OCI-LY7 (cell line): ENCODE measurements around the gene BACH2. TPM values are rescaled to one million over a fixed set of nuclear protein-coding genes. Genes with fewer than 3 reads are reported as not detected.
"Not testable (repeated sequence)": the region's sequence is repeated elsewhere in the genome, so short reads cannot be mapped to it uniquely, and the experiment has no call there.

Experiments used
- BruUV-seq: library from RNA; stranded (reverse); fragments of 400-500 nt; replicated peaks from 2 replicates; lab custom pipeline; 2021; lab: Mats Ljungman, UMichigan
- CTCF ChIA-PET: fragments of 300-600 bp; sonication (Branson Sonifier 250); formaldehyde crosslinking; loops from one replicate; lab custom pipeline; 2022; ENCODE audit warnings: antibody characterized with exemption; ENCODE audit not compliant: unreplicated experiment; lab: Charles Lee
- POLR2A ChIA-PET: fragments of 300-600 bp; sonication (Branson Sonifier 250); formaldehyde crosslinking; loops from one replicate; lab custom pipeline; 2022; ENCODE audit warnings: antibody characterized with exemption; lab: Charles Lee
- DNase-seq: peaks from one replicate; pipeline ENCODE4 v3.0.0-alpha.2; 2015; ENCODE audit warnings: low spot score
- H2AFZ ChIP-seq: fragments of 200-600 bp; sonication (generic), shearing (Covaris generic); 2 replicates; pipeline ENCODE4 v1.6.1; 2014; ENCODE audit warnings: mild to moderate bottlenecking, antibody characterized with exemption, low read length, moderate library complexity
- H3K27ac ChIP-seq: fragments of 200-600 bp; sonication (generic); 2 replicates; pipeline ENCODE4 v1.5.1; 2014; ENCODE audit warnings: mixed run types, low read depth, mild to moderate bottlenecking, moderate library complexity, low read length, inconsistent platforms; ENCODE audit not compliant: poor library complexity, severe bottlenecking
- H3K36me3 ChIP-seq: fragments of 200-600 bp; sonication (generic); 2 replicates; pipeline ENCODE4 v1.6.1; 2014; ENCODE audit warnings: mild to moderate bottlenecking, antibody characterized with exemption, low read length, moderate library complexity, mixed read lengths; ENCODE audit not compliant: insufficient read depth
- H3K4me1 ChIP-seq: fragments of 200-600 bp; sonication (generic); 2 replicates; pipeline ENCODE4 v1.5.1; 2014; ENCODE audit warnings: mild to moderate bottlenecking, low read length; ENCODE audit not compliant: insufficient read depth, poor library complexity, severe bottlenecking
- H3K4me2 ChIP-seq: fragments of 200-600 bp; sonication (generic); 2 replicates; pipeline ENCODE4 v1.6.1; 2014; ENCODE audit warnings: mild to moderate bottlenecking, low read length
- H3K4me3 ChIP-seq: fragments of 200-600 bp; sonication (generic); 2 replicates; pipeline ENCODE4 v1.5.1; 2014; ENCODE audit warnings: mild to moderate bottlenecking, low read depth, low read length; ENCODE audit not compliant: poor library complexity, severe bottlenecking
- H3K79me2 ChIP-seq: fragments of 200-600 bp; sonication (generic); 2 replicates; pipeline ENCODE4 v1.6.1; 2016; ENCODE audit warnings: low read depth, mild to moderate bottlenecking, low read length, moderate library complexity, mixed read lengths; ENCODE audit not compliant: insufficient read depth
- H3K9me2 ChIP-seq: fragments of 200-600 bp; sonication (generic); 2 replicates; pipeline ENCODE4 v1.6.1; 2016; ENCODE audit warnings: mild to moderate bottlenecking, low read length, mixed read lengths; ENCODE audit not compliant: insufficient read depth
- H3K9me3 ChIP-seq: fragments of 200-600 bp; sonication (generic); 2 replicates; pipeline ENCODE4 v1.6.1; 2014; ENCODE audit warnings: mild to moderate bottlenecking, mixed run types, low read length, mixed read lengths
- H4K20me1 ChIP-seq: fragments of 200-600 bp; sonication (generic); 2 replicates; pipeline ENCODE4 v1.6.1; 2014; ENCODE audit warnings: mild to moderate bottlenecking, antibody characterized with exemption, low read length, moderate library complexity, mixed read lengths; ENCODE audit not compliant: insufficient read depth
- EZH2phosphoT487 ChIP-seq: fragments of 200-600 bp; sonication (generic); IDR thresholded peaks from 2 replicates; pipeline ENCODE4 v1.6.1; 2018; ENCODE audit warnings: low read depth, borderline replicate concordance, mild to moderate bottlenecking, mixed run types, antibody characterized with exemption, low read length, moderate library complexity, mixed read lengths
- intact Hi-C: fragments of 100-400 bp; cut with micrococcal nuclease; formaldehyde crosslinking; loops from one replicate; pipeline ENCODE4 v1.10.0; 2022; ENCODE audit not compliant: unreplicated experiment
- total RNA-seq, 2 experiments: library from RNA; depleted of rRNA in 1 of 2; stranded (reverse); fragments of >200 nt in 1 of 2; shearing (Covaris generic) in 1 of 2; gene quantifications; 2 replicates each; pipeline ENCODE4 v1.2.3, GENCODE V29; 2014 to 2022
- TF ChIP-seq, protein P1 (sequence below): fragments of 200-600 bp; sonication (generic); conservative IDR thresholded peaks from 2 replicates; pipeline ENCODE4 v1.5.1; 2014; ENCODE audit warnings: mild to moderate bottlenecking, antibody characterized with exemption, low read length, moderate library complexity, mixed read lengths

Gene BACH2
- total RNA-seq, 2 experiments from 2014 or later: 92.0 to 163 TPM

- ChIA-PET CTCF (no interaction called here), POLR2A (interaction anchor here (0.6 to 1.0 kb wide), 2 partner anchors 8 to 716 kb away, joined by 3 to 5 read pairs; no protein-coding TSS in a partner anchor)
- Histone ChIP-seq H3K79me2 (no peaks in the 10 kb centered on the region), H3K4me2 (no peak overlapping the region), H4K20me1 (no peaks in the 10 kb centered on the region), H3K36me3 (no peaks in the 10 kb centered on the region), H2AFZ (no peak overlapping the region), H3K9me3 (peaks cover 14% of the 10 kb centered on the region; the same call in 1 of the 2 replicates), H3K4me3 (no peak overlapping the region), H3K27ac (no peak overlapping the region), H3K4me1 (no peaks in the 10 kb centered on the region), H3K9me2 (no peaks in the 10 kb centered on the region)
- intact Hi-C loops: no loop called here
- no peak for DNase-seq
- TF ChIP-seq, protein P1, sequence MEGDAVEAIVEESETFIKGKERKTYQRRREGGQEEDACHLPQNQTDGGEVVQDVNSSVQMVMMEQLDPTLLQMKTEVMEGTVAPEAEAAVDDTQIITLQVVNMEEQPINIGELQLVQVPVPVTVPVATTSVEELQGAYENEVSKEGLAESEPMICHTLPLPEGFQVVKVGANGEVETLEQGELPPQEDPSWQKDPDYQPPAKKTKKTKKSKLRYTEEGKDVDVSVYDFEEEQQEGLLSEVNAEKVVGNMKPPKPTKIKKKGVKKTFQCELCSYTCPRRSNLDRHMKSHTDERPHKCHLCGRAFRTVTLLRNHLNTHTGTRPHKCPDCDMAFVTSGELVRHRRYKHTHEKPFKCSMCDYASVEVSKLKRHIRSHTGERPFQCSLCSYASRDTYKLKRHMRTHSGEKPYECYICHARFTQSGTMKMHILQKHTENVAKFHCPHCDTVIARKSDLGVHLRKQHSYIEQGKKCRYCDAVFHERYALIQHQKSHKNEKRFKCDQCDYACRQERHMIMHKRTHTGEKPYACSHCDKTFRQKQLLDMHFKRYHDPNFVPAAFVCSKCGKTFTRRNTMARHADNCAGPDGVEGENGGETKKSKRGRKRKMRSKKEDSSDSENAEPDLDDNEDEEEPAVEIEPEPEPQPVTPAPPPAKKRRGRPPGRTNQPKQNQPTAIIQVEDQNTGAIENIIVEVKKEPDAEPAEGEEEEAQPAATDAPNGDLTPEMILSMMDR: no peak
- TF ChIP-seq EZH2phosphoT487: no peak
- no TSS peak for BruUV-seq
Observed at GRCh38 chr6:89917216-89917615, 379.4 kb downstream of the BACH2 start.

GRCh38 chr6:89916136-89916920 lies 380.3 kb downstream of the BACH2 start:
- H3K79me2 ChIP-seq: no peaks in the 10 kb centered on the region
- intact Hi-C loops: no loop called here
- no peak overlapping the region for H2AFZ ChIP-seq
- no peaks in the 10 kb centered on the region for H4K20me1 ChIP-seq
- no peak for TF ChIP-seq EZH2phosphoT487
- no peaks in the 10 kb centered on the region for H3K4me1 ChIP-seq
- H3K4me3 ChIP-seq: no peak overlapping the region
- BruUV-seq: no TSS peak
- peaks cover 14% of the 10 kb centered on the region; the same call in 1 of the 2 replicates for H3K9me3 ChIP-seq
- H3K27ac ChIP-seq: no peak overlapping the region
- H3K9me2 ChIP-seq: no peaks in the 10 kb centered on the region
- CTCF ChIA-PET: no interaction called here
- H3K36me3 ChIP-seq: no peaks in the 10 kb centered on the region
- no peak overlapping the region for H3K4me2 ChIP-seq
- POLR2A ChIA-PET: interaction anchor here (0.6 to 1.0 kb wide), 3 partner anchors 8 to 715 kb away, joined by 3 to 5 read pairs (median 3); no protein-coding TSS in a partner anchor
- DNase-seq: no peak

GRCh38 chr6:89910902-89911240 lies 385.8 kb downstream of the BACH2 start:
- no peaks in the 10 kb centered on the region for H3K4me1 ChIP-seq

GRCh38 chr6:89910001-89910901 lies 386.4 kb downstream of the BACH2 start:
- CTCF ChIA-PET, H3K79me2 ChIP-seq, H4K20me1 ChIP-seq, BruUV-seq, intact Hi-C loops, H3K27ac ChIP-seq, H3K4me3 ChIP-seq, H3K9me2 ChIP-seq, H3K4me2 ChIP-seq, DNase-seq, H2AFZ ChIP-seq, H3K4me1 ChIP-seq, H3K36me3 ChIP-seq, H3K9me3 ChIP-seq: not testable (repeated sequence)
- POLR2A ChIA-PET: interaction anchor here (0.6 kb wide), 1 partner anchor 194 kb away, joined by 3 read pairs; no protein-coding TSS in a partner anchor

More at GRCh38 chr6:89910902-89911240, 385.8 kb downstream of the BACH2 start:
- Histone ChIP-seq H4K20me1 (no peaks in the 10 kb centered on the region), H3K9me2 (no peaks in the 10 kb centered on the region), H2AFZ (no peak overlapping the region), H3K27ac (no peak overlapping the region), H3K4me3 (no peak overlapping the region), H3K79me2 (no peaks in the 10 kb centered on the region), H3K4me2 (no peak overlapping the region), H3K9me3 (0 out of 2 replicates have a peak, but pooled peaks cover 4% of the 10 kb centered on the region), H3K36me3 (no peaks in the 10 kb centered on the region)
- ChIA-PET POLR2A (interaction anchor here (0.6 to 0.8 kb wide), 2 partner anchors 194 to 549 kb away, joined by 3 read pairs; no protein-coding TSS in a partner anchor), CTCF (no interaction called here)
- intact Hi-C loops: no loop called here
- DNase-seq: no peak
- TF ChIP-seq EZH2phosphoT487: no peak
- TF ChIP-seq, protein P1: no peak
- no TSS peak for BruUV-seq
